Lower leg skin (tissue), 4 donors: ENCODE results near the gene CCDC141. TPM values are rescaled to one million over a fixed set of nuclear protein-coding genes. Genes with fewer than 3 reads are reported as not detected.

Source experiments
- DNase-seq, 2 donors: peaks; one replicate each; pipeline ENCODE4 v3.0.0-alpha.2; 2019; ENCODE audit warnings: low spot score in 2 of 2
- H3K4me3 ChIP-seq: fragments of 200-600 bp; sonication (generic); 2 replicates; pipeline ENCODE4 v1.5.1; 2017; ENCODE audit warnings: mild to moderate bottlenecking, low read depth; ENCODE audit not compliant: poor library complexity, severe bottlenecking
- CTCF ChIP-seq, 3 donors: fragments of 450-650 bp; IDR thresholded peaks; one replicate each; pipeline ENCODE4 v1.5.1; 2016; ENCODE audit warnings: antibody characterized with exemption in 3 of 3, mild to moderate bottlenecking in 3 of 3, moderate library complexity in 2 of 3
- POLR2A ChIP-seq, 2 donors: fragments of 450-650 bp; IDR thresholded peaks; one replicate each; pipeline ENCODE4 v1.6.1; 2016 to 2017; ENCODE audit warnings: antibody characterized with exemption in 2 of 2, mild to moderate bottlenecking in 1 of 2, moderate library complexity in 1 of 2
- WGBS, 2 donors: methylation state at CpG; one replicate each; pipeline ENCODE4 v1.1.5; 2018; 5-methylcytosine and 5-hydroxymethylcytosine counted together
- intact Hi-C: fragments of 100-400 bp; cut with DNase I; formaldehyde crosslinking; loops from one replicate; pipeline ENCODE4 v1.15.0; 2023; ENCODE audit warnings: low total_unique reads
- total RNA-seq, 4 donors: library from RNA; depleted of rRNA; stranded (reverse); fragments of >200 nt; gene quantifications; one replicate each; pipeline ENCODE4 v1.1.0, GENCODE V29; 2016

The CCDC141 gene
- total RNA-seq, 4 donors from 2014 or later = 0.15 to 0.71 (median 0.17) TPM; not detected in 1

DNA sequence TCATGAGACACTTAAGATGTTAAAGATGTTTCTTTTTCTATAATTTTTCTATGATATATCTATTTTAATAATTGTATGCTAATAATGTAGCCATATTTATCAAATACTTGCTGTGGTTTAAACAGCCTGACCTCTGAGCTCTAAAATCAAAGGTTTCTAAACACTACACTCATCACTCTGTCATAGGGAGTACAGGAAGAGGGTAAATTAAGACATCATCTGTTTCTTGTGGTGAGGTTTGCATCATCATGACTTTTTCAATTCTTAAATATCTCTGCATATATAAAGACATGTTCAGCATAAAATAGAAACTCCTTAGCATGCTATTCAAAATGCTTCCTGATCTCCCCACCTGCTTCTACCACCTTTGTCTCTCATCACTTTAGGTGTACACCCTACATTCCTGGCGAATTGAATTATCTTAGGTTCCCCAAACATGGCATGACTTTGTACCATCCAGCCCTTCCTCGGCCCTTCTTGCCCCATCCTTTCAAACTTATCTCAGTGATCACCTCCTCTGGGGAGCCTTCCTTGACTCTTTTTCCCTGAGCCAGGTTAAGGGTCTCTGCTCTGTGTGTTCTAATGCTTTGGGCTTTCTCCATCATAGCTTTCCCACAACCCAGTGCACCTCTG lies 137.4 kb downstream of the CCDC141 start:
- no peak for DNase-seq
- intact Hi-C loops = loop anchor here (10.0 kb wide), 1 partner anchor 118 kb away; no protein-coding TSS in a partner anchor
- WGBS, 2 donors = 92 to 96% methylated on average over 2 of the region's 2 CpGs
- H3K4me3 ChIP-seq = no peak overlapping the region
- no peak for TF ChIP-seq CTCF (IDR thresholded peaks at IDR 0.05)
- no peak for TF ChIP-seq POLR2A (IDR thresholded peaks at IDR 0.05)

GRCh38 chr2:178911039-178911438 lies 138.9 kb downstream of the CCDC141 start:
- WGBS, 2 donors = 68 to 74% methylated on average over 2 of the region's 2 CpGs
- TF ChIP-seq CTCF (IDR thresholded peaks at IDR 0.05) = no peak
- TF ChIP-seq POLR2A (IDR thresholded peaks at IDR 0.05) = no peak
- intact Hi-C loops = loop anchor here (10.0 kb wide), 1 partner anchor 116 kb away; no protein-coding TSS in a partner anchor

GRCh38 chr2:178910005-178910404 lies 139.9 kb downstream of the CCDC141 start:
- TF ChIP-seq POLR2A (IDR thresholded peaks at IDR 0.05) (no peak), CTCF (IDR thresholded peaks at IDR 0.05) (no peak)
- no peak for DNase-seq
- intact Hi-C loops = loop anchor here (10.0 kb wide), 1 partner anchor 115 kb away; no protein-coding TSS in a partner anchor
- no peak overlapping the region for H3K4me3 ChIP-seq
- WGBS, 2 donors = 57 to 68% methylated on average over 5 of the region's 5 CpGs

More at GRCh38 chr2:178911039-178911438, 138.9 kb downstream of the CCDC141 start:
- H3K4me3 ChIP-seq = no peak overlapping the region
- DNase-seq = no peak

DNA sequence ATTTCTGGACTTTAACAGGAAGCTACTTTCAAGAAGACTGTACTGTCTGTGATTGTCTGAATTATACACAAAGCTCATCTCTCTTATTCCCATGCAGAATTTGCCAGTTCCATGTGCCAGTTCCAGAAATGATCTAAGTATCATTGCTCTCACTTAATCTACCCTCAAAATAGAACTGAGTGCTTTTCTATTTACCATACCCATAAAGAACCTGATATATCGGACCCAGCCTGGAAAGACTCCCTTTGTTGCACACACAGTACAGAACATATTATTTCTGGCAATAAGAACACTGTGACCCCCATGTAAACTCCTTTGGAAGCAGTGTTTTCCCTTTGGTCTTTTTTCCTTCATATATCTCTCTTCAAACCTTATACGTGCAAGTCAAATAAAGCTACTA lies 140.4 kb downstream of the CCDC141 start:
- TF ChIP-seq POLR2A (IDR thresholded peaks at IDR 0.05) = no peak
- TF ChIP-seq CTCF (IDR thresholded peaks at IDR 0.05) = no peak
- DNase-seq = no peak
- intact Hi-C loops = no loop called here
- H3K4me3 ChIP-seq = no peak overlapping the region
- WGBS, 2 donors = 84% methylated on average over 2 of the region's 2 CpGs

DNA sequence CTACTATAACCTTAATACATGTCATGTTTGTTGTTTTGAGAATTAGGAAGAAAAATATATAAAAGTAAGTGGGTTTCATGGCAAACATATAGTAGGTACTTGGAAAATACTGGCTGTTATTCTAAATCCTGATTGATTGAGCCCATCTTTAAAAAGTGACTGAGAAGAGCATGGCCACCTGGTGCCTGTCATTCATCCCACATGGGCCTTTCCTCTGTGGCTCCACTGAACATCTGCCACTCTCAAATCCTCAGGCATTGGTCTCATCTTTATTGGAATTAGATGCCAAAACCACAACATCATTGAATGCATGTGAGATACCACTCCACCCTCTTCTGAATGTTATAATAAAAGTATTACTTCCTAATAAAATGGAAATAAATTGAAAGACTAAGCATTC lies 141.1 kb downstream of the CCDC141 start:
- TF ChIP-seq CTCF (IDR thresholded peaks at IDR 0.05) = no peak
- no peak for TF ChIP-seq POLR2A (IDR thresholded peaks at IDR 0.05)

DNA sequence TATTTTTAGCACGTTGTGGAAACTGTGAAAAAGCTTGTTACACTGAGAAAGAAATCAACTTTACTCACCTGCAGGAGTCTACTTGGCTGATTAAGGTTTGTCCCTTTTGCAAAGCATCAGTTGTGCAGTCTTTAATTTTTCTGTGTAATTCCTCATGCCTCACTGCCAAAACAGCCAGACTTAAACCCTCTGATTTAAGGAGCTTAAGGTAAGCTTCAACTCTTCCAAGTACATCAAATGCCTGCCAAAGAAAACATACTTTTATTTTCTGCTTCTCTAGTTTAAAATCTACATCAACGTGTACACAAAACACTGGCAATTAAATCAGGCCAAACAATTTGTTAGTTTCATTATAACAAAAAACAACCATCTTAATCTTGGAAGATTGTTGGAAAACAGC lies 144.7 kb downstream of the CCDC141 start:
- TF ChIP-seq POLR2A (IDR thresholded peaks at IDR 0.05) = no peak
- TF ChIP-seq CTCF (IDR thresholded peaks at IDR 0.05) = no peak
- intact Hi-C loops = no loop called here
- H3K4me3 ChIP-seq = no peak overlapping the region
- 45 to 67% methylated on average over 2 of the region's 2 CpGs for WGBS, 2 donors
- no peak for DNase-seq

More for the DNA sequence above, 141.1 kb downstream of the CCDC141 start:
- intact Hi-C loops = no loop called here
- H3K4me3 ChIP-seq = no peak overlapping the region
- DNase-seq = no peak
